Right kidney (tissue), 1 donor: Measurements from ENCODE around the gene CTIF.
"Not testable (repeated sequence)": the region's sequence is repeated elsewhere in the genome, so short reads cannot be mapped to it uniquely, and the experiment has no call there.

Experiments used
- DNase-seq: peaks from one replicate; pipeline ENCODE4 v3.0.0-alpha.2; 2016

CTIF gene

DNA sequence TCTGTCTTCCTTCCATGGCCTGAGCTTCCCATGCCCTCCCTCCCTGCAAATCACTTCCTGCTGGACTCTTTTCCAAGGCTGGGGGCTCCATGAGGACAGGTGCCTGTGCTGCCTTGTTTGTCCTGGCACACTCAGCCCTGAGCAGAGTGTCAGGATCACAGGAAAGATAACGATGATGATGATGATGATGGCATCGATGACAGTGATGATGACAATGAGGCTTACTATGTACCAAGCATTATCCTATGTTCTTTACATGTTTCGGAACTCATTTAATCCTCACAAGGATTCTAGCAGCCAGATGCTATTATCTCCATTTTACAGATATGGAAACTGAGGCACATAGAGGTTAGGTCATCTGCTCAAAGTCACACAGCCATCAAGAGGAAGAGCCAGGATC is 170.0 kb downstream of the CTIF start:
- DNase-seq: no peak

DNA sequence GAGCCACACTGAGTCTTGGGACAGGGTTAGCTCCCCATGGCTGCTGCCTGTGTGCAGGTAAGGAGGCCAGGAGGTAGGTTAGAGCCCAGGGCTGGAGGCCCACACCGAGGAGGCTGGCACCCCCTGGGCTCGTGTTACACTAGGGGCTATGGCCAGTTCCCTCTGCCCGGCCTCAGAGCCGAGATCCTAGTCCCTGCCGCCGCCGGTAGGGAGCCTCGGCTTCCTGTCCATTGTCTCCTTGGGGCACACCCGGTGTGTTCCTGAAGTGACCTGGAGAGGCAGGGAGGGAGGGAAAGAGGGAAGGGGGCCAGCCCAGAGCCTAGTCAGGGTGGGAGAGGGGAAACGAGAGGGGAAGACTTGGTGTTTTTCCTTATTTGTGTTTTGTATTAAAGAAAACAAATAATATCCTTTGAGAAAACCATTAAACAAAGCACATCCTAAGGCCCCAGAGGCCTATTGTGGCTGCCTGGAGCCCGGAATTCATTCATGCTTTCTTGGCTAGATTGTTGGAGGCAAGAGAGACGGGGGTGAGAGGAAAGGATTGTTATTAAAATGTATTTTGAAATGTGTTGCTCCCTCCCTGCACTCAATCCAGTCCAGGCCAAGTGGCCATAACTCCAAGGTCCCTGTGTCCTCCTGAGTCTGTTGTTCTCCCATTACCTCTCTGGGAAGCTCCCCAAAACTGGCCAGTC is 170.7 kb downstream of the CTIF start:
- no peak for DNase-seq

DNA sequence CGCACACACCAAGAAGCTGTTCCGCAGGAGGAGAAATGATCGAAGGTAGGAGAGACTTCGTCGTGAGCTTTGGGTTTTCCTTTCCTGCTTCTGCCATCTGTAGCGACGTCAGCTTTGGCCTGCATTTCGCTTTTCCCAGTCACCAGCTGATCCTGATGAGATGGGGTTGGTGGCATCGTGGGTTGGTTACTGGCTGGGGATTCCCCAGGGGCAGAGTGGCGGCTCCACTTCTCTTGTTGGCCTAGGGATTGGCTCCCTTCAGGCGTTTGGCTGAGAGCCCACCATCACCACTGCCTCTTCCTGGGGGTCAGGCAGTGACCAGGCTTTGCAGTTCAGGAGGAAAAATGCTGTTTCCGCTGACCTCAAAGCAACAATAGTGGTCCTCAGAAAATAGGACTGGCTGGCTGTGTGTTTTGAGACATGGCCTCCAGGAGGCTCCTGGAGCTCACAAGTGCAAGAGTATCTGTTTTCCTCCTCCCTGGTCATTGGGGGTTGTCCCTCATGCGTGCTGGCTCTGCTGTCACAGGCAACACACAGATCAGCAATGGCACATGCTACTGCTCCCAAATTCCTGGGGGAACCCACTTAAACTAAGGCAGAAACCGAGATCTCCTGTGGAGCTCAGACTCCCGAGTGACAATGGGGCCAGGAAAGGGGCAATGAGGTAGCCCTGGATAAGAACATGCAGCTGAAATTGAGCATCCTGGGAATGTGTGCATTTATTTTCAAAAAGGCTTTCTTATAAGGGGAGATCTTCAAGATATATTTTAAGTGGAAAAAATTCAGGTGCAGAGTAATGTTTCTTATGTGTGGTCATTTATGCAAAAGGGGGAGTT is 173.0 kb downstream of the CTIF start:
- peak; percentile 50 for DNase-seq

DNA sequence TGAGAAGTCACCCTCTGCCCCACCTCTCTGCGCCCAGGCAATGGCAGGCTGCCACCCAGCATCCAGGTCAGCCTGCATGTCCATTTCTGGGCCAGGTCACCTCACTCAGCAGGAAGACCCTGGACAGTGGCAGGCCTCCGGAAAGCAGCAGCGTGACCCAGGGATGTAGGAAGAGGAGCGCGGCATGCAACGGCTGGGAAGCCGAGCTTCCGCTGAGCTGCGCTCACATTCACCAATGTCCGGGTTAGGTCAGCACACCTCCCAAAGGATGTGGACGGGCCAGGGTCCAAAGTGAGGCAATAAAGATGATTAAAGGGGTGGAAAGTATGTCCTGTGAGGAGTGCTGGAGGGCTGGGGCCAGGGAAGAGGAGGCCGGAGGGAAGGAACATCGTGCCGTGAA is 174.5 kb downstream of the CTIF start:
- peak; percentile 35 for DNase-seq

DNA sequence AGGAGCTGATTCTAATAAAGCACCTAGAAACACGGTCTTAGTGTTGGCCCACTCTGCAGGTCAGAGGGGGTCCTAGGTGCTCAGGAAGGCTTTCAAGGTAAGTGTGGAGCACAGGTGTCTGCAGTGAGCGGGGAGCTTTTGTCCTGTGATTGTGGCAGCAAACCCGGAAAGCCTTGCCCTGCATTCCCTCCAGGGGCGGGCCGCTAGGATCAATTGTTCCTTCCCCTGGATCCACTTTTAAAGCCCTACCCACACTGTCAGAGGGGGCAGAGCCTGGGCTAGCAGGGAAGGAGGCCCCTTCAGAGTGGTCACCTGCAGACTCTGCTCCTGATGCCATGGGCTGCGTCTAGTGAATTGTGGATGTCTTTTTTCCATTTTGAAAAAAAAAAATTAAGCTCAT is 176.0 kb downstream of the CTIF start:
- no peak for DNase-seq

DNA sequence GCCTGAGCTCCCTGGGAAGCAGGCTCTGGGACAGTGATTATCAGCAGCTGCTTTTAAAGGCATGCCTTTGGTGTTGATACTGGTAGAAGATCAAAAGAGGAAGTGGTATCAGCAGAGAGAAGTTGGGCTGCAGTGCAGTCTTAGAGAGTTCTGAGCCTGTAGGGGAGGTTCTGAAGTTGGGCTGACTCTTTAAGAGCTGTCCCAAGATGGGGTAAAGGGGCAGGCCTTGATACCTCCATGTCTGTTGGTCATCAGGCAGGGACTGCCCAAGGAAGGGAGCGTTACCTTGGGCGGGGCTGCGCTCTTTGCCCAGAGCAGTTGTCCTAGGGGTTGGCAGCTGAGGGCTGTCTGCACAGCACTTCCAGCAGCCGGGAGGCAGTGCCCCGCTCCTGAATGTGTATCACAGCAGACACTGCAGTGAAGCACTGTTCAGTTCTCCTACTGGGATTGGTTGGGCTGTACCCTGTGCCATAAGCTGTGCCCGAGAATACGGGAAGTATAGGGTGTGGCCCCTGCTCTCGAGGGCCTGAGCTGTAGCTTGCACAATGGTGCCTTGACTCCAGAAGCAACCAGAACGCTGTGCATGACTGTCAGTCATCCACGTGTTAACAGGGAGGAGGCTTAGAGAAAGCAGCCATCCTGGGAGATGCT is 177.0 kb downstream of the CTIF start:
- DNase-seq: no peak

DNA sequence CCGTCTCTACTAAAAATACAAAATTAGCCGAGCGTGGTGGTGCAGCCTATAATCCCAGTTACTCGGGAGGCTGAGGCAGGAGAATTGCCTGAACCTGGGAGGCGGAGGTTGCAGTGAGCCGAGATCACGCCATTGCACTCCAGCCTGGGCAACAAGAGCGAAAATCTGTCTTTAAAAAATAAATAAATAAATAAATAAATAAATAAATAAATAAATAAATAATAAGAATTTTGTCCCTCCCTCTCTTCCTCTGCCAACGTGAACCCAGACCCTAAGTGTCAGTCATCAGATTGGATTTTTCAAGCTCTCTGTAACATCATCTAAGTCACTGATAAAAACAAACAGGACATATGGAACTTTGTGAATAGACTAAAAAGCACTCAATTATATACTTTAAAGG is 178.4 kb downstream of the CTIF start:
- not testable (repeated sequence) for DNase-seq

DNA sequence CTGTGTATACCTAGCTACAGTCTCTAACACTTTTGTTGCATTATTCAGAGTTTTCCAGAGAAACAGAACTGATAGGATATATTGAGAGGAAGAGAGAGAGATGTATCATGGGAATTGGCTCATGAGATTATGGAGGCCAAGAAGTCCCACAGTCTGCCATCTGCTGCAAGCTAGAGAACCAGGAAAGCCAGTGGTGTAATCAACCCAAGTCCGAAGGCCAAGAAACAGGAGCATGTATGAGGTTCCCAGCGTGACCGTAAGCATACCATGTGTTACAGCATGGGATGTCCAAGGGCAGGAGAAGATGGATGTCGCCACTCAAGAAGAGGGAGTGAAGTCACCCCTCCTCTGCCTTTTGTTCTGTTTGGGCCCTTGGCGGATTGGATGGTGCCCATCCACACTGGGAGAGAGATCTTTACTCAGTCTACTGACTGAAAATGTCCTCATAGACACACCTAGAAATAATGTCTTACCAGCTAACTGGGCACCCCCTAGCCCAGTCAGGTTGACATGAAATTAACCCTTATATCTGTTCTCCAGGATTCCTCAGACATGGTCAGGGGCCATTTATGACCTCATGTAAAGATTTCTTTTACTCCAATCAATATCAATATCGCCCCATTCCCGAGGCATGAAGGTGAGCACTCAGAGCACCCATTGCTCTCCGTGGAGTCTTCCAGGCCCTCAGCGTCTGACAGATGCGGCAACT is 179.6 kb downstream of the CTIF start:
- DNase-seq: no peak

DNA sequence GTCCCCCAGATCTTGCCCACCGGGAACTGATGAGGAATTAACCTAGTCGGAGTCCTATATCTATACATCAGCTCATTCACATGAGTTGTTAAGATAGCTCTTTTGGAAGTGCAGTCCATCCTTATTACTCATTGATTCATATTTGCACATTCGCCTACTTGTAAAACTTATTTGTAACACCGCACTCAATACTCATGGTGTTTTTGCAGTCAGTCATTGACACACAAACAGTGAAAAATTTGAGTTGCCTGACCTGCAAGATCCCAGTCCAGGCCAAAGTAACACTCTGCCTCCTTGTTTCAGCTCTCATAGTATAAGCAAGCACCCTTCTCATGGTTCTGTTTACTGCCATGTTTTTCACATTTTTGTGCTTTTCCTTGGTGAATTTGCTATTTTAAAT is 180.6 kb downstream of the CTIF start:
- no peak for DNase-seq

DNA sequence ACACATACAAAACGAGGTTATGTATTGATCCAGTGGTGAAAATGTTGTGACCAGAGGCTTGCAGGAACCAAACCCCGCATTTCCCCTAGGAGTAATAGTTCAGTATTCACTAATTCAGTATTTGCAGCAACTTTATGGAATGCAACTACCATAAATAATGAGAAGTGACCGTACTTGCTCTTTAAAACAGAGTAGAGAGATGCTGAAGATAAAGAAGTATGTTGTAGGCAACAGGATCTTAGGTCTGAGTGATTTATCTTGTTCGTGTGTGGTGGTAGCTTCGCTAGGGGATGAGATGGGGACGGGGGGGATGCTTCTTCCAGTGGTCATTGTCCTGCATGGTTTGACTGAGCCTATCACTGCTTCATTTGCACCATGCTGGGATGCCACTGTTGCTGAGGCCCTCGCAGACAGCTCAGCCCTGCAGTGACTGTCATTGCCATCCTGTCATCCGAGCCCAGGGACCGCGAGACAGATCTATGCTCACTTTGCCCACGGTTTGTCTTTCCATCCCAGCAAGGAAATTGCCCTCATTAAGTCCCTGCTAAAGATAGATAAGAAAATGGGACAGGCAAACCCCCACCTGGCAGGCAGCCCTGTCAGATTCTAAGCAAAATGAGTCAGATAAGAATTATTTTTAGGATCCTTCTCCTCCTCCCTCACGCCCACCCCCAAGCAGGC is 181.3 kb downstream of the CTIF start:
- no peak for DNase-seq

DNA sequence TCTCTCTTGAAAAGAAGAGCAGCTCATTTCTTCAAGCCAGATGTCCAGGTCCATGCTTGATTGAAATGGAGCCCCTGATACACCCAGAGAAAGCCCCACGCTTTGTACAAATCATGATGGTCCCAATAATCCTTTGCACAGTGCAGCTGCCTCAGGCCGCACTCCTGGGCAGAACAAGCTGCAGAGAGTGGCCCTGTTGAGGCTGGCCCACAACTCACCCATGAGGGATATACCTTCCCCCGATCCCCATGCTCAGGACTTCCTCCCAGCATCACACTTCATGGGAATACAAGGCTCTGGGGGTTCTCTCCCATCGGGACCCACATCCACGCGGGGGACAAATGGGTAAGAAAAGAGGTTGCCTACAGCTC is 181.8 kb downstream of the CTIF start:
- DNase-seq: no peak

DNA sequence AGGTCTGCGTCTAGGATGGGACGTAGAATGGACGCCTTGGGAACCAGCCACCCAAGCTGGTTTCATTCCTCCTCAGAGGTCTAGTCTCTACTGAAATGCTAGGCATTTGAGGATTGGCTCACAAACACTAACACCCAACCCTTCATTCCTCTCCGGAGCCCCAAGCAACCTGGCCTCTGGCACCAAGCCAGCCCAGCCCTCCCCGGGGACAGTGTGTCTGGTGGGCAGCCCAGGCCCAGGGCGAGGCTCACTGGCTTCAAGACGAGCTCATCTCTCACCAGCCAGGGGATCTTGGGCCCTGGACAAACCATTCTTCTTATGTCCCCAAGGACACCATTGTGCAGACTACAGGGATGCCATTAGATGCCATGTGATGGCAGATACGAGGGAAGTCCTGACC is 182.5 kb downstream of the CTIF start:
- DNase-seq: no peak

DNA sequence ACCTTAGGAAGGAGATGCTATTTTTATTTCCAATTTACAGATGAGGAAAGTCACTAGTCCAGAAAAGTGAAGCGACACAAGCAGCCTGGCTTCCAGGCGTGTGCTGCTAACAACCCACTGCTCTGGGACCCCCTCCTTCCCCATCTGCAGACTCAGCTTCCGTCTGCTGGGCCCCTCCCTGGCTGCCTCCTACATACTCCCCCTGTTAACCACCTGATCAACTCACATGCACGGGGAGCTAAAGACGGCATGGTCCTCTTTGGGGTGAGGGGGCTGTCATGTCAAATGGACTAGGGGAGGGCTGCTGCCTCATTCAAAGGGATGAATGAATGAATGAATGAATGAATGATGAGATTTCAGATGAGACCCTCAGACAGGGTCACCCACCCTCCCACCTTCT is 184.2 kb downstream of the CTIF start:
- no peak for DNase-seq

DNA sequence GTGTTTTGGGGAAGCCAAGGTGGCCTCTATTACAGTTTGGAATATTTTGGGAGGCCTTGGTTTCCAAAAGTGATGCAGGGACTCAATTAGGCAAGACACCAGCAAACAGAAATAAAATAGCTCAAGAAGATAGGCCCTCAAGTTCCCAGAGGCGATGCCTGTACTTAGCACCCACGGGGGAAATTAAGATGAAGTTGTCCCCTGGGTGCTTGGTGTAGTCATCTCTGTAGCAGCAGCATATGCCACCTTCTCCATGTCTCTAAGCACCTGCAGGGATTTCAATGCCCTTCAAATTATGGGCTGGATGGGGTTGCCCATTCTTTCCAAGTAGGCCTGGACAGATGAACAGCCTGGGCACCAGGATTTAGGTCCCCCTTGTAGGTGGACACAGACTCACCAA is 185.0 kb downstream of the CTIF start:
- no peak for DNase-seq

DNA sequence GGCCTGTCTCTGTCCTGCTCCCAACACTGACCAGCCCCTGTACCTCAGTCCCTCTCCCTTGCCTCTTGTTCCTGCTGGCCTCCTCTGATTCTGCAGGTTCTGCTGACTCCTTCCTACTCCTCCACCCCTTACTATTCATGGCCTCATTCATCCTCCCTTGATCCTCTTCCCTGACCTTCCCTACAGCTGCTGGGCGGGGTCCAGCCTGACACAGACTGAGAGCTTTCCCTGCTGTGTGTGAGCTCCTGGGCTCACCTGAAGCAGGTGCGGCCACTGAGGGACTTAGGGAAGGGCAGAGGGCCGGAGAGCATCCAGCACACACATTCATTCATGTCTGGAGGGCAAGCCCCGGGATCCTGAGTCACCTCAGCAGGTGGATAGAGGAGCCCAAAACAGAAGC is 185.6 kb downstream of the CTIF start:
- no peak for DNase-seq

DNA sequence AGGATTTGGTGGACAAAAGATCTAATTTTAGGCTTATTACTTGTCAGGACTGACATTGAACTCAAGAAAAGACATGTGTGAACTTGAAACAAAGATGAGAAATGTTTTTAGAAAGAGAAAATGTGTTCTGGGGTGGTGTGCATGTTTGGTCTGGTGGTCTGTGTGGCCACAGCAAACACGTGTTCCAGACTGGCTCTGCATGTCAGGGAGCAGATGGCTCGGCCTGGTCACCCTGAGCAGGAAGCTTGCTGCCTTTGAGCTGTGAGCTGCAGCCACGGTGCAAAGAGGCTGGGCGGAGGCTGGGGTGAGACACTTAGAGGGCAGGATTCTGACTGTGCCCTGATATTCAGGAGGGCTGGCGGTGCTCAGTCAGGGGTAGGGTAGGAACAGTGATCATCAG is 186.1 kb downstream of the CTIF start:
- no peak for DNase-seq

DNA sequence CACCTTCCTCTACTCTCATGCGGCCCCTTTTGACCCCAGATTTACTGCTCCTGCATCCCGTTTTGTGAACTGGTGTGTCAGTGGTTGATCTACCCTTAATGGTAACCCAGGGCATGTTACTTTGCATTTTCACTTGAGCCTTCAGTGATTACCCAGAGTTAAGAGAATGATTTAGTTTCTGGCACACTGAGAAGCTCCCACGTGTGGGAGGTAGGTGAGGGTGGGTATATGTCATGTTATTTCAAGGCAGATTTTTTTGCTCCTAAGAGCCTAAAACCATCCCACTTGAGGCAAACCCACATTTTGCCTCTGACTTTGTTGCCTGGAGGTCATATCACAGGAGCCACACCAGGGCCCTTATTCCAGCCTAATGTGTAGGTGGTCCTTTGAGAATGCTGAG is 186.7 kb downstream of the CTIF start:
- DNase-seq: no peak

DNA sequence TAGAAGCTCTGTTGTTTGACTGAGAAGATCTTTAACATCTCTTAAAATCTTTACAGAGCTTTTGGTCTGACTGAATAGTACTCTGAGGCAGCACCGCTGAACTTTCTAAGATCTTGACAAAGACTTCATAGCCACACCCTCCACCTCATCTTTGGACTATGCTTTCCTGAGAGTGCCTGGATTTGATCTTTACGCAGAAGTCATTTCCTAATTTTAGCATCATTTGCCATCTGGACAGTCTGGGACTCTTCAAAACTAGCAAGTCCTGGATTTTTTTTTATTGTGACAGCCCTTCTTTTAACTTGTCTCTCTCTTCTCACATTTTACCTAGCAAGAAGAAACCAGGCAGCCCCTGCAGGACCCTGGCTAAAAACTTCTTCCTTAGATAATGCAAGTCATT is 188.8 kb downstream of the CTIF start:
- no peak for DNase-seq

DNA sequence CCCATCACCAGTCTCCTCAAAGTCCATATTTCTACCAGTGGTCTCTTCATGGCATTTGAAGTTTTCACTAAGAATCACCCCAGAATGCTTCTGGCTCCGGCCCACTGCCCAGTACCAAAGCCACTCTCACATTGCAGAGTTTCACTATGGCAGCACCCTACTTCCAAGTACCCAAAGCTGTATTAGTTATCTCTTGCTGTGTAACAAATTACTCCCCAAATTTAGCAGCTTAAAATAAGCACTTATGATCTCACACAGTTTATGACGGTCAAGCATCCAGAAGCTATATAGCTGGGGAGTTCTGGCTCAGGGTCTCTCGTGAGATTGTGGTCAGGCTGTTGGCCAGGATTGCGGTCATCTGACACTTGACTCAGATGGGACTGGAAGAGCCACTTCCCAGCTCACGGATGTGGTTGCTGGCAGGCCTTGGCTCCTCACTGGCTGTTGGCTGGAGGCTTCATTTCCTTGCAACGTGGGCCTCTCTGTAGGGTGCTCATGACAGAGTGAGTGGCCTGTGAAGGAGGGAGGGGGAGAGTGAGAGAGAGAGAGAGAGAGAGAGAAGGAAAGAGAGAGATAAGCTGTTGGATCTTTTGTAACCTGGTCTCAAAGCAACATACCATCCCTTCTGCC is 189.5 kb downstream of the CTIF start:
- no peak for DNase-seq

DNA sequence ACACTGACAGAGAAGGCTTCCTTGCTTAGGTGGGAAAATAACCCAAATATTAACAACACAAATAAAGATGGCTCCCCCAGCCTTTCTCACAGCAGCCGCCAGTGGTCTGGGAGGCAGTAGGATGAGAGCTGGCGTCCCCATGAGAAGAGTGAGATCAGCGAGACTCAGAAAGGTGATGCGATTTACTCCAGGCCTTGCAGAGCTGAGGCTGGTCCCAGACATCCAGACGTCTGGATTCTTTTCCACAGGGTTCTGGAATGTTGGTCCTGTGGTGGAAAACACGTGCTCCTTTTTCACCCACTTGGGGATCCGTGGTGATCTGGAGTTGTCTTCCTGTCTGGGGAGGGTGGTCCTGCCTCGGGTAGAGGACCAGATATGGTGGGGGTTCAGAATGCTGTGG is 190.6 kb downstream of the CTIF start:
- DNase-seq: no peak

DNA sequence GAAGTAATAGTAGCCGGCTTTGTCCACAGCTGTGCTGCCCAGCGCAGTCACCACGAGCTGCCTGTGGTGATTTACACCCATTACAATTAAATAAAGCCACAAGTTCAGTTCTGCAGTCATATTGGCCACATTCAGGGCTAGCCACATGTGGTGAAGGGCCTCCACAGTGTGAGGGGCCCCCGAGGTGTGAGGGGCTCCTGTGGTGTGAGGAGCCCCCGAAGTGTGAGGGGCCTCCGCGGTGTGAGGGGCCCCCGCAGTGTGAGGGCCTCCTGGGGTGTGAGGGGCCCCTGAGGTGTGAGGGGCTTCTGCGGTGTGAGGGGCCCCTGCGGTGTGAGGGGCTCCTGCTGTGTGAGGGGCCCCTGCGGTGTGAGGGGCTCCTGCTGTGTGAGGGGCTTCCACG is 191.2 kb downstream of the CTIF start:
- no peak for DNase-seq
